Large intestine (tissue), 3 donors: ENCODE measurements around the gene DSTYK. TPM values are rescaled to one million over a fixed set of nuclear protein-coding genes. Genes with fewer than 3 reads are reported as not detected.

Experiments
- DNase-seq, 2 donors: peaks; one replicate each; pipeline versions ENCODE4 v3.0.0 to v3.0.0-alpha.2; 2013
- H3K27ac ChIP-seq: one replicate; pipeline ENCODE4 v1.5.1; 2013; ENCODE audit warnings: low read length
- H3K27me3 ChIP-seq: 2 replicates; pipeline ENCODE4 v1.6.1; 2013; ENCODE audit warnings: low read length; ENCODE audit not compliant: control insufficient read depth, insufficient read depth
- H3K36me3 ChIP-seq: 2 replicates; pipeline ENCODE4 v1.6.1; 2013; ENCODE audit warnings: low read length; ENCODE audit not compliant: control insufficient read depth, insufficient read depth
- H3K4me1 ChIP-seq: one replicate; pipeline ENCODE4 v1.6.1; 2013; ENCODE audit warnings: low read length; ENCODE audit not compliant: control insufficient read depth, insufficient read depth
- H3K4me3 ChIP-seq: one replicate; pipeline ENCODE4 v1.5.1; 2013; ENCODE audit warnings: low read length
- H3K9me3 ChIP-seq: one replicate; pipeline ENCODE4 v1.6.1; 2013; ENCODE audit warnings: mild to moderate bottlenecking, low read depth, low read length, moderate library complexity; ENCODE audit not compliant: control insufficient read depth
- WGBS: methylation state at CpG from one replicate; pipeline ENCODE4 v1.1.5; 2013; ENCODE audit warnings: low lambda C conversion rate; ENCODE audit not compliant: insufficient coverage; 5-methylcytosine and 5-hydroxymethylcytosine counted together
- polyA plus RNA-seq: library from polyadenylated mRNA; unstranded; fragments of 120-200 nt; gene quantifications from one replicate; pipeline ENCODE4 v1.2.1, GENCODE V29; 2013

DSTYK gene
- polyA plus RNA-seq, 1 donor = 6.0 TPM

DNA sequence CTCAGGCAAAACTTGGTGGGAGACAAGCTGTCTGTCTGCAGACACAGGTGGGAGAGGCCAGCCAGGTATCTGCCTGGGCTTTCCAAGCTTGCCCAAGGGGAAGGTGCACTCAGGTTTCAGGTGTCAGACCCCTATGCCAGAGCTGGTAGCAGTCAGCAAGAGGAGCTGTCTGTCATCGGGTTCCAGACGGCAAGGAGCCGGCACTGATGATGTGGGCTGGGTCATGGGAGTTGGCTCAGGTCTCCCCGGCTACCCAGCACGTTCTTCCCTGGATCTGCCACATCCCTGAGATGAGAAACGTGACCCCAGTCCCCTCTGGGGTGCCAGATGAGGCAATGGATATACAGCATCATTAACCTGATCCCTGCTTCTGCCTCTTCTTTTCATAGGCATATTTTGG lies 39.2 kb upstream of the DSTYK start:
- H3K4me3 ChIP-seq = no peak overlapping the region
- peaks cover 20% of the 10 kb centered on the region for H3K4me1 ChIP-seq
- DNase-seq = no peak
- H3K27ac ChIP-seq = no peak overlapping the region
- no peaks in the 10 kb centered on the region for H3K36me3 ChIP-seq
- H3K9me3 ChIP-seq = no peaks in the 10 kb centered on the region
- H3K27me3 ChIP-seq = no peaks in the 10 kb centered on the region
- no CpG with 5 or more reads among the region's 6 CpGs for WGBS

DNA sequence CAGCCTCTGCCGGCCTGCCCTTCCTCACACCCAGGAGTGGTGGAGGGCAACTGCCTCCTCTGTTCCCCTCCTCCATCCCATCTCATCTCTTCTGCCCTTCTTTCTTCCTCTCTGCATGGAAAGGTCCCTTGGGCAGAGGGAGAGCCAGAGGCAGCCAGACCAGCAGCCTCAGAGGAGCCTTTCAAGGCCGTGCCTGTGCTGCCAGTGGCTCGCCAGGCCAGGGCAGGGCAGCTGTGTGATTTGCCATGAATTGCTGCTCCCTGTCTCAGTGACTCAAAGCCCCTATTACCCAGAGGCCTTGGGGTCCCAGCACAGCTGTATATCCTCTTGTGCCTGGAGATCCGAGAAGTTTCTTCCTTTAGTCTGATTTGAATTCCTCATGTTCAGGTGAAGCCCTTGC lies 38.1 kb upstream of the DSTYK start:
- Histone ChIP-seq H3K27me3 (no peaks in the 10 kb centered on the region), H3K4me3 (no peak overlapping the region), H3K27ac (no peak overlapping the region), H3K4me1 (peaks cover 21% of the 10 kb centered on the region), H3K36me3 (no peaks in the 10 kb centered on the region), H3K9me3 (no peaks in the 10 kb centered on the region)
- no peak for DNase-seq
- WGBS = no CpG with 5 or more reads among the region's 4 CpGs

DNA sequence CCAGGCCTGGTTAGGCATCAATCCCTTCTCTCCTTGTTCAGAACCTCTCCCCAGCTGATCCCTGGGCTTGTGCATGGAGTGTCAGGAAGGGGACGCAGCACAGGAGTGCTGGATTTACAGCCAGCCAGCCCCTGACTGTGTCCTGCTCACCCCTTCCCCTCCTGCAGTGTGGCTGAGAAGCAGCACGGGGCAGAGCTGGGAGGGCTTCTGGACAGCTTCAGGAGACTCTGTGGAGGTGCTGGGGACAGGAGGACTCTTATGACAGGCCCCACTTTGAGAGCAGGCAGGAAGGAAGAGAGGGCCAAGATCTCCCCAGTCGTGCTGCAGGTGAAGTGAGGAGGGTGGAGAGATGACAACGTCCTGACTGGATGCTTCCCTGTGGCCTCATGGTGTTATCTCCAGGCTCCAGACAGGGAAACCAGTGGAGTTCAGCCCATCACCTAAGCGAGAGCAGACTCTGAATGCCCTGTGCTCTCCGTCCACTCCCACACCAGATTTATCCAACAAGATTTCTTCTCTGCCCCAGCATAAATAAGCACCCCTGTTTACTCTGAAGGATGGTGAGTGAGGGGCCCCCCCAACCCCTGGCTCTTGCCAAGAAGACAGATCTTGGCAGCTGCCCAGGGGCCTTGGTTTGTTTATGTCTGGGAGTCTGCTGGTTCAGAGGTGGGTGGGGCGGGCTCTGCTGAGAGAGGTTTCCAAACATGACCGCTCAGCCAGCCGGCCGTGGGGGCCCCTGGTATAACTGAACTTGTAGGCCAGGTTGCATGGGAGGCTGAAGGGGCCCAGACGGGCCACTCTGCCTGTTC lies 37.5 kb upstream of the DSTYK start:
- H3K27ac ChIP-seq = no peak overlapping the region
- no peaks in the 10 kb centered on the region for H3K36me3 ChIP-seq
- no peaks in the 10 kb centered on the region for H3K27me3 ChIP-seq
- no CpG with 5 or more reads among the region's 11 CpGs for WGBS
- DNase-seq = peak in 1 of 2 donors; percentile 59
- H3K4me1 ChIP-seq = peaks cover 25% of the 10 kb centered on the region
- H3K4me3 ChIP-seq = no peak overlapping the region
- no peaks in the 10 kb centered on the region for H3K9me3 ChIP-seq

DNA sequence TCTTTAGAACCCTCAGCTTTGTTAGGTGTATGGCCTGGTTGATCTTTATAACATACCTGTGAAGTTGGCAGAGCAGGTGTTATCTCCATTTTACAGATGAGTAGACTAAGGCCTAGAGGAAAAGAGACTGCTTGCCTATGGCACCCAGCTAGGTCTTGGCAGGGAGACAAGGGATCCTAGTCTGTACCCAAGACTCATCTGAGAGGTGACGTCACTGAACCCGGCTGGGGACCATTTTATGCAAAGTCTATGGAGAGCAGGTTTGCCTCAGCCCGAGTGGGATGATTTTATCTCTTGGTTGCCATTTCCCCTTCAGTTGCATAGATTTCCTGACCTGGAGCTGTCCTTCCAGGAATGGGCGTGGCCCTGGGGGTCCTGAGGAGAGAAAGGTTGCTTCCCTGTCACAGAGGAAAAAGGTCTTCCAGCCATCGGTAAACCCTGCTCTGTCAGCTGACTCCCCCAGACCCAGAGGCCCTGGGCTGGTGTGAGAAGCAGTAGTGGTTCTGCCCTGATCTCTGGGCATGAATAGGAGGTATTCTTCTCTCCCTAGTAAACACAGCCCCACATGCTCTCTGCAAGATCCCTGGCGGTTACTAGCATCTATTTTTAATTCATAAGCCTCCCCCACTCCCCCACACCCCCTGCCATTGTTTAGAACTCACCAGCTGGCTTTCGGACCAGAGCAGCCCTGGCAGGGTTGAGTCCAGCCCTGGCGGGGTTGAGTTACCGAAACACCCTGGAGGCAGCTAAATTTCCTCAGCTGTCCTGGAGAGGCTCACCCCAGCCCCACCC lies 35.8 kb upstream of the DSTYK start:
- H3K27ac ChIP-seq = peak overlapping the region; percentile 23
- H3K27me3 ChIP-seq = no peaks in the 10 kb centered on the region
- H3K4me1 ChIP-seq = peaks cover 25% of the 10 kb centered on the region
- no CpG with 5 or more reads among the region's 9 CpGs for WGBS
- DNase-seq = peak in 1 of 2 donors; percentile 9
- no peak overlapping the region for H3K4me3 ChIP-seq
- no peaks in the 10 kb centered on the region for H3K9me3 ChIP-seq
- H3K36me3 ChIP-seq = no peaks in the 10 kb centered on the region

DNA sequence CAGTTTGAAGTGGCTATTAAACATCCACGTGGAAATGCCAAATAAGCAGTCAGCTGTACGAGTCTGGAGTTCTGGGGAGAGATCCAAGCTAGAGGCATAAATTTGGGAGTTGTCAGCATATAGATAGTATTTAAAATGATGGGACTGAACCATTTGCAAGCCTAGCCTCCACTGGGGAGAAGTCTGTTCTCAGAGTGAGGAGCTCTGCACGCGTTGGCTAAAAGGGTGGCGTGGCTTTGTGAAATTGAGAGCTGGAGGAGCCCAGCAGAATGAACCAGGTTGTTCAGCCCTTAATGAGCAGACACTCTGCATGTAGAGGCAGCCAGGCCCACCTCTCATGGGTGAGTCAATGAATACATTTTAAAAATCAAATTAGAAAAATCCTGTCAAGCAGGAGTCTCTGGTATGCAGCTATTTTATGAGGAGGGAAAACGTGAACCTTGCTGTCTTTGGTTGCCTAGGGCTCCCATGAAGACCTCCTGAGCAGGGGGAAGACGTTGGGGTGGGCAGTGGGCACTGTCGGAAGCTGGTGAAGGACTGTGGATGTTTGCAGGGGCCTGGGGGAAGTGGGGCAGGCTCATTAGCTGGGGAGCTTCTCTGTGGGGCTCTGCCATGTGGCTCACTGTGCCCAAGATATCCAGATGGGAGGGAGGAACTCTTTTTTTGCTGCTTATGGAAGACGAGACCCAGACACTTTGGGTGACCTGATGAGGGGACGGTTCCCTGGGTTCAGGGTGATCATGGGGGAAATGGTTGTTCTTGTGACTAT lies 35.0 kb upstream of the DSTYK start:
- H3K4me3 ChIP-seq = no peak overlapping the region
- no peaks in the 10 kb centered on the region for H3K27me3 ChIP-seq
- peaks cover 25% of the 10 kb centered on the region for H3K4me1 ChIP-seq
- WGBS = 60% methylated on average over 1 of the region's 10 CpGs
- no peak overlapping the region for H3K27ac ChIP-seq
- no peaks in the 10 kb centered on the region for H3K9me3 ChIP-seq
- no peaks in the 10 kb centered on the region for H3K36me3 ChIP-seq
- DNase-seq = no peak

DNA sequence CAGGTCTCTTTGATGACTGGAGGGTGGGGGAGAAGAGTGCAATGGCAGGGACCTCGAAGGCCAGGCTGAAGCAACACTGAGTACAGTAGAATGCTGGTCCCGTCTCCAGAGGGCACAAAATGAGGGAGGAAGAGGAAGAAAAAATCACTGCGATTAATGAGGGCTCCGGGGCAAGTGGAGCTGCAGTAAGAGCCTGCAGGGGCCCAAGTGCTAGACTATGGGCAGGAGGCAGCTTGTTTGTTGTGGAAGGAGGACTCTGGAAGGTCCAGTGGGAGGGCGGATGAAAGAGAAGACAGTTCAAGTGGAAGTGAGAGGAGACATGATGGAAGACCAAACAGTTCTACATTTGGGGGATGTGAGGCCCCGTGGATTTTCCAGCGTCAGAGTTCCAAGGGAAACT lies 33.6 kb upstream of the DSTYK start:
- WGBS = no CpG with 5 or more reads among the region's 7 CpGs
- peaks cover 25% of the 10 kb centered on the region for H3K4me1 ChIP-seq
- DNase-seq = no peak

DNA sequence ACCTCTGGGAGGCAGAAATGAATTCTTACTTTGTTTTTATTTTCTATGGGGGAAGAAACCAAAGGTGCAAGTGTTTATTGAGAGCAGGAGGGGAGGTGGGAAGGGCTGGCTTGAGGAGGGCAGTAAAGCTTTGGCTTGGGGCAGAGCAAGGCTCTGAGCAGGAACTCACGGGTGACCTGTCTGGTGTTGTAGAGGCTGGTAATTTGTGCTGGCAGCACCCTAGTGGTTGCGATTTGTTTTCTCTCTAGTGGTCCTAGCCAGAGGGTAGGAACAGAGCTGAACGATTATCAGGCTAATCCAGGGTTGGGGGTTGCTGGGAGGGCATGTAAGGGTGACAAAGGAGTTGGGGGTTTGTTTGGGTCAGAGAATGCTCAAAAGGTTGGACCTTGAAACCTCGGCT lies 32.9 kb upstream of the DSTYK start:
- DNase-seq = no peak
- 0% methylated on average over 1 of the region's 4 CpGs for WGBS

More for the DNA sequence above, 33.6 kb upstream of the DSTYK start:
- H3K27ac ChIP-seq = no peak overlapping the region
- H3K9me3 ChIP-seq = no peaks in the 10 kb centered on the region
- no peaks in the 10 kb centered on the region for H3K27me3 ChIP-seq
- no peaks in the 10 kb centered on the region for H3K36me3 ChIP-seq
- no peak overlapping the region for H3K4me3 ChIP-seq

DNA sequence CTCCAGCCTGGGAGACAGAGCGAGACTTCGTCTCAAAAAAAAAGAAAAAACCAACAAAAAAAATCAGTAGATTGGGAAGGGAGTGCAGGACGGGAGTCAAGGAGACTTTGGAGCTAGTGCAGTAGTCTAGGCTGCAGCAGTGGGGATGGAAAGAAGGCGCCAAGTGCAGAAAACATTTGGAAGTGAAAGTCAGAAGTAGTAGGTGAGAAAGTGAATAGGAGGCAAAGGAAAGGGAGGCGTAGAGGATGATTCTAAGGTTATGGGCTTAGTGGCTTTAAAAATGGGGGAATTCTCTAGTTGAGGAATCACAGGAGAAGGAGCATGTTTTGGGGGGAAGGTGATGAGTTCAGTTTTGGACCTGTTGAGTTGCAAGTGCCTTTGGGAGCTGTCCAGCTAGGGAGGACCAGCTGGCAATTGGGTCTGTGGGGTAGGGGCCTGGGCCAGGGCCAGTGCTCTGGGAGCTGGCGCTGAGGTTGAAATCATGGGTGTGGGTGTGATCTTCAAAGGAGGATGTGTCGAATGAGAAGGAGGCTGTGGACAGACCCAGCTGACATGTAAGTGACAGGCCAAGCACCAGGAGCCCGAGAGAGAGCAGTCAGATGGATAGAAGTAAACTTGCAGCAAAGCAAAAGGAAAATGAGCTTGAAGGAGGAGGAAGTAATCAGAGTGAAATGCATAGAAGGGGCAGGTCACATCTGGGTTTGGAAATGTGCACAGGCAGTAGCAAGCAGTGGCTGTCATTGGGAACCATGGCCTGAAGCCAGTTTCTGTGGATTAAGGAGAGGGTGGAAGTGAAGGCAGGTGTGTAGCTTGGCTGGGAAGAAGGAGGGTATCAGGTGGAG lies 32.1 kb upstream of the DSTYK start:
- Histone ChIP-seq H3K4me1 (peaks cover 17% of the 10 kb centered on the region), H3K27me3 (peaks cover 2% of the 10 kb centered on the region), H3K36me3 (no peaks in the 10 kb centered on the region), H3K9me3 (no peaks in the 10 kb centered on the region), H3K4me3 (no peak overlapping the region), H3K27ac (no peak overlapping the region)
- WGBS = 92% methylated on average over 5 of the region's 8 CpGs
- no peak for DNase-seq

More for the DNA sequence above, 32.9 kb upstream of the DSTYK start:
- Histone ChIP-seq H3K9me3 (no peaks in the 10 kb centered on the region), H3K27ac (no peak overlapping the region), H3K36me3 (no peaks in the 10 kb centered on the region), H3K4me3 (no peak overlapping the region), H3K4me1 (peaks cover 20% of the 10 kb centered on the region), H3K27me3 (no peaks in the 10 kb centered on the region)

DNA sequence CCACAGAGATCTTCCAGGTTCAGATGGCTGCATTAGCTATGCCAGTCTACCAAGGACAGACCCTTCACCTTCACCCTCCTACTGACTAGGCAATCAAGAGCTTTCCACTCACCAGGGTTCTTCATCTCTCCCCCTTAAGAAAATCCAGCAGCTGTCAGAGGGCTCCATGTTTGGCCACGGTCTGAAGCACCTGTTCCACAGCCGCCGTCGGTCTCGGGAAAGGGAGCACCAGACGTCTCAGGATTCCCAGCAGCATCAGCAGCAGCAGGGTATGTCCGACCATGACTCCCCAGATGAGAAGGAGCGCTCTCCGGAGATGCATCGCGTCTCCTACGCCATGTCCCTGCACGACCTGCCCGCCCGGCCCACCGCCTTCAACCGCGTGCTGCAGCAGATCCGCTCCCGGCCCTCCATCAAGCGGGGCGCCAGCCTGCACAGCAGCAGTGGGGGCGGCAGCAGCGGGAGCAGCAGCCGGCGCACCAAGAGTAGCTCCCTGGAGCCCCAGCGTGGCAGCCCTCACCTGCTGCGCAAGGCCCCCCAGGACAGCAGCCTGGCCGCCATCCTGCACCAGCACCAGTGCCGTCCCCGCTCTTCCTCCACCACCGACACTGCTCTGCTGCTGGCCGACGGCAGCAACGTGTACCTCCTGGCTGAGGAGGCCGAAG lies 30.0 kb upstream of the DSTYK start:
- no peak for DNase-seq
- no peak overlapping the region for H3K4me3 ChIP-seq
- peaks cover 2% of the 10 kb centered on the region for H3K27me3 ChIP-seq
- no peaks in the 10 kb centered on the region for H3K9me3 ChIP-seq
- no peaks in the 10 kb centered on the region for H3K36me3 ChIP-seq
- WGBS = no CpG with 5 or more reads among the region's 36 CpGs
- peaks cover 8% of the 10 kb centered on the region for H3K4me1 ChIP-seq
- H3K27ac ChIP-seq = no peak overlapping the region
